Stromal cell of bone marrow (primary cell): Measurements from ENCODE around the gene TAF4.

Experiments used
- DNase-seq: peaks from one replicate; pipeline ENCODE4 v3.0.0-alpha.2; 2012; ENCODE audit warnings: low read depth

TAF4 gene

GRCh38 chr20:61941721-61942405, 123.8 kb downstream of the TAF4 start:
- DNase-seq = no peak

GRCh38 chr20:61940976-61941720, 124.5 kb downstream of the TAF4 start:
- DNase-seq = no peak

GRCh38 chr20:61940491-61940890, 125.2 kb downstream of the TAF4 start:
- no peak for DNase-seq

- DNase-seq = no peak
Measured at GRCh38 chr20:61939691-61940360, 125.9 kb downstream of the TAF4 start.

GRCh38 chr20:61938839-61939690, 126.6 kb downstream of the TAF4 start:
- no peak for DNase-seq

GRCh38 chr20:61937963-61938838, 127.5 kb downstream of the TAF4 start:
- no peak for DNase-seq

- no peak for DNase-seq
Measured at GRCh38 chr20:61937146-61937962, 128.3 kb downstream of the TAF4 start.

- no peak for DNase-seq
Measured at GRCh38 chr20:61936701-61937131, 129.0 kb downstream of the TAF4 start.

- DNase-seq = no peak
Measured at GRCh38 chr20:61935926-61936700, 129.6 kb downstream of the TAF4 start.

GRCh38 chr20:61934716-61935530, 130.8 kb downstream of the TAF4 start:
- no peak for DNase-seq

GRCh38 chr20:61933951-61934715, 131.5 kb downstream of the TAF4 start:
- DNase-seq = no peak

GRCh38 chr20:61933481-61933950, 132.2 kb downstream of the TAF4 start:
- no peak for DNase-seq

- no peak for DNase-seq
Measured at GRCh38 chr20:61932711-61933480, 132.8 kb downstream of the TAF4 start.

- no peak for DNase-seq
Measured at GRCh38 chr20:61932199-61932592, 133.5 kb downstream of the TAF4 start.

GRCh38 chr20:61931476-61932198, 134.0 kb downstream of the TAF4 start:
- no peak for DNase-seq
